ENCODE measurements around the gene PIGN.

Gene PIGN

GRCh38 chr18:62119884-62120283 is 67.0 kb downstream of the PIGN start:
- Mint-ChIP-seq H3K27me3 (no peaks in the 10 kb centered on the region), H3K36me3 (peaks cover 2% of the 10 kb centered on the region), H3K4me3 (no peak overlapping the region), H3K27ac (no peak overlapping the region), H3K4me1 (no peaks in the 10 kb centered on the region), H3K9me3 (no peaks in the 10 kb centered on the region)
- DNase-seq = no peak
- CTCF ChIA-PET = no interaction called here

GRCh38 chr18:62118328-62118727 is 68.5 kb downstream of the PIGN start:
- CTCF ChIA-PET = interaction anchor here (1.0 kb wide), 1 partner anchor 11 kb away, joined by 4 read pairs; no protein-coding TSS in a partner anchor
- Mint-ChIP-seq H3K4me1 (no peaks in the 10 kb centered on the region), H3K36me3 (peaks cover 2% of the 10 kb centered on the region), H3K27me3 (no peaks in the 10 kb centered on the region), H3K27ac (no peak overlapping the region), H3K9me3 (no peaks in the 10 kb centered on the region), H3K4me3 (no peak overlapping the region)
- DNase-seq = no peak

- no peaks in the 10 kb centered on the region for H3K9me3 Mint-ChIP-seq
- peaks cover 4% of the 10 kb centered on the region for H3K36me3 Mint-ChIP-seq
- no peaks in the 10 kb centered on the region for H3K27me3 Mint-ChIP-seq
- H3K4me1 Mint-ChIP-seq = no peaks in the 10 kb centered on the region
- no peak overlapping the region for H3K27ac Mint-ChIP-seq
- DNase-seq = no peak
- H3K4me3 Mint-ChIP-seq = no peak overlapping the region
- CTCF ChIA-PET = interaction anchor here (0.6 kb wide), 1 partner anchor 17 kb away, joined by 4 read pairs; no protein-coding TSS in a partner anchor
Measured at GRCh38 chr18:62109676-62110075, 77.2 kb downstream of the PIGN start.

- Mint-ChIP-seq H3K4me3 (no peak overlapping the region), H3K27me3 (no peaks in the 10 kb centered on the region), H3K9me3 (no peaks in the 10 kb centered on the region), H3K27ac (no peak overlapping the region), H3K4me1 (no peaks in the 10 kb centered on the region), H3K36me3 (peaks cover 4% of the 10 kb centered on the region)
- CTCF ChIA-PET = interaction anchor here (0.9 kb wide), 1 partner anchor 10 kb away, joined by 4 read pairs; no protein-coding TSS in a partner anchor
- DNase-seq = no peak
Measured at GRCh38 chr18:62107881-62108280, 79.0 kb downstream of the PIGN start.

- no peak overlapping the region for H3K27ac Mint-ChIP-seq
- H3K4me1 Mint-ChIP-seq = no peaks in the 10 kb centered on the region
- no peaks in the 10 kb centered on the region for H3K9me3 Mint-ChIP-seq
- H3K36me3 Mint-ChIP-seq = peaks cover 6% of the 10 kb centered on the region
- CTCF ChIA-PET = interaction anchor here (0.7 kb wide), 1 partner anchor 206 kb away, joined by 3 read pairs; no protein-coding TSS in a partner anchor
- no peak for DNase-seq
- no peaks in the 10 kb centered on the region for H3K27me3 Mint-ChIP-seq
- H3K4me3 Mint-ChIP-seq = no peak overlapping the region
Measured at GRCh38 chr18:62106271-62106670, 80.6 kb downstream of the PIGN start.

- Mint-ChIP-seq H3K27ac (no peak overlapping the region), H3K27me3 (no peaks in the 10 kb centered on the region), H3K9me3 (no peaks in the 10 kb centered on the region), H3K4me3 (no peak overlapping the region), H3K4me1 (no peaks in the 10 kb centered on the region), H3K36me3 (peaks cover 8% of the 10 kb centered on the region)
- no peak for DNase-seq
- CTCF ChIA-PET = no interaction called here
Measured at GRCh38 chr18:62105376-62105775, 81.5 kb downstream of the PIGN start.

GRCh38 chr18:62102221-62102620 is 84.6 kb downstream of the PIGN start:
- Mint-ChIP-seq H3K4me3 (no peak overlapping the region), H3K4me1 (no peaks in the 10 kb centered on the region), H3K27me3 (no peaks in the 10 kb centered on the region), H3K36me3 (peaks cover 27% of the 10 kb centered on the region), H3K9me3 (peaks cover 3% of the 10 kb centered on the region), H3K27ac (no peak overlapping the region)
- no peak for DNase-seq
- CTCF ChIA-PET = no interaction called here

GRCh38 chr18:62101321-62101721 is 85.5 kb downstream of the PIGN start:
- Mint-ChIP-seq H3K36me3 (peaks cover 23% of the 10 kb centered on the region), H3K27me3 (no peaks in the 10 kb centered on the region), H3K9me3 (peaks cover 3% of the 10 kb centered on the region), H3K4me1 (no peaks in the 10 kb centered on the region), H3K4me3 (no peak overlapping the region), H3K27ac (no peak overlapping the region)
- no peak for DNase-seq
- CTCF ChIA-PET = no interaction called here

- H3K4me1 Mint-ChIP-seq = no peaks in the 10 kb centered on the region
- no peak overlapping the region for H3K4me3 Mint-ChIP-seq
- CTCF ChIA-PET = no interaction called here
- H3K27ac Mint-ChIP-seq = no peak overlapping the region
- H3K27me3 Mint-ChIP-seq = no peaks in the 10 kb centered on the region
- no peak for DNase-seq
- H3K36me3 Mint-ChIP-seq = peaks cover 24% of the 10 kb centered on the region
- peaks cover 3% of the 10 kb centered on the region for H3K9me3 Mint-ChIP-seq
Measured at GRCh38 chr18:62098960-62099359, 87.9 kb downstream of the PIGN start.

- Mint-ChIP-seq H3K27ac (no peak overlapping the region), H3K9me3 (peaks cover 3% of the 10 kb centered on the region), H3K36me3 (peaks cover 24% of the 10 kb centered on the region), H3K4me3 (no peak overlapping the region), H3K27me3 (no peaks in the 10 kb centered on the region), H3K4me1 (no peaks in the 10 kb centered on the region)
- no peak for DNase-seq
- CTCF ChIA-PET = no interaction called here
Measured at GRCh38 chr18:62097698-62098097, 89.2 kb downstream of the PIGN start.

GRCh38 chr18:62091487-62092120 is 95.3 kb downstream of the PIGN start:
- no peak overlapping the region for H3K4me3 Mint-ChIP-seq

GRCh38 chr18:62089174-62089573 is 97.7 kb downstream of the PIGN start:
- CTCF ChIA-PET = no interaction called here
- Mint-ChIP-seq H3K27me3 (no peaks in the 10 kb centered on the region), H3K36me3 (peaks cover 11% of the 10 kb centered on the region), H3K9me3 (no peaks in the 10 kb centered on the region), H3K4me3 (no peak overlapping the region), H3K4me1 (peaks cover 21% of the 10 kb centered on the region), H3K27ac (no peak overlapping the region)
- DNase-seq = no peak

More at GRCh38 chr18:62091487-62092120, 95.3 kb downstream of the PIGN start:
- Mint-ChIP-seq H3K9me3 (no peaks in the 10 kb centered on the region), H3K36me3 (peaks cover 8% of the 10 kb centered on the region), H3K27ac (no peak overlapping the region), H3K4me1 (peaks cover 20% of the 10 kb centered on the region), H3K27me3 (no peaks in the 10 kb centered on the region)
- CTCF ChIA-PET = no interaction called here
- DNase-seq = no peak

- DNase-seq = no peak
- Mint-ChIP-seq H3K4me1 (peaks cover 21% of the 10 kb centered on the region), H3K27ac (no peak overlapping the region), H3K4me3 (no peak overlapping the region), H3K9me3 (no peaks in the 10 kb centered on the region), H3K36me3 (peaks cover 11% of the 10 kb centered on the region), H3K27me3 (no peaks in the 10 kb centered on the region)
- CTCF ChIA-PET = no interaction called here
Measured at GRCh38 chr18:62088156-62088555, 98.7 kb downstream of the PIGN start.

GRCh38 chr18:62085756-62086155 is 101.1 kb downstream of the PIGN start:
- CTCF ChIA-PET = no interaction called here
- Mint-ChIP-seq H3K27ac (no peak overlapping the region), H3K27me3 (no peaks in the 10 kb centered on the region), H3K4me1 (peaks cover 21% of the 10 kb centered on the region), H3K4me3 (no peak overlapping the region), H3K9me3 (no peaks in the 10 kb centered on the region), H3K36me3 (peaks cover 11% of the 10 kb centered on the region)
- DNase-seq = no peak

GRCh38 chr18:62081761-62082294 is 105.0 kb downstream of the PIGN start:
- peaks cover 6% of the 10 kb centered on the region for H3K36me3 Mint-ChIP-seq
- peaks cover 3% of the 10 kb centered on the region for H3K4me1 Mint-ChIP-seq
- H3K4me3 Mint-ChIP-seq = no peak overlapping the region
- no peak overlapping the region for H3K27ac Mint-ChIP-seq
- DNase-seq = no peak
- H3K27me3 Mint-ChIP-seq = no peaks in the 10 kb centered on the region
- CTCF ChIA-PET = interaction anchor here (0.6 kb wide), 1 partner anchor 485 kb away, joined by 3 read pairs; no protein-coding TSS in a partner anchor
- H3K9me3 Mint-ChIP-seq = no peaks in the 10 kb centered on the region
